SK-N-SH (cell line): Measurements from ENCODE around the gene LTBP2. TPM values are rescaled to one million over a fixed set of nuclear protein-coding genes. Genes with fewer than 3 reads are reported as not detected.

ENCODE experiments used
- CTCF ChIA-PET: fragments of 300-600, 350-600 bp; formaldehyde crosslinking; extraction: SDS; loops from one replicate; lab custom pipeline; 2021; lab: Yijun Ruan, JAX
- POLR2A ChIA-PET: fragments of 350-600 bp; sonication (Branson Sonifier 250); formaldehyde crosslinking; extraction: SDS; loops from one replicate; lab custom pipeline; 2020; ENCODE audit warnings: antibody characterized with exemption, inconsistent platforms; lab: Yijun Ruan, JAX
- DNase-seq: peaks from one replicate; pipeline ENCODE4 v3.0.0; 2012
- H2AFZ ChIP-seq: fragments of 200-600 bp; sonication (generic); 2 replicates; pipeline ENCODE4 v1.8.1; 2016; ENCODE audit warnings: antibody characterized with exemption, mild to moderate bottlenecking, low read depth
- H3F3A ChIP-seq: fragments of 200-600 bp; sonication (generic); replicated peaks from 2 replicates; pipeline ENCODE3; 2016; ENCODE audit warnings: antibody characterized with exemption, mild to moderate bottlenecking; ENCODE audit not compliant: insufficient read depth
- H3K27ac ChIP-seq, 2 experiments: fragments of 200-500 bp in 1 of 2; fragments of 200-600 bp in 1 of 2; sonication (Bioruptor generic) in 1 of 2; sonication (generic), shearing (Covaris generic) in 1 of 2; 2 replicates each; pipeline versions ENCODE4 v1.5.1 to v1.6.1; 2014 to 2016; ENCODE audit warnings: low read depth in 2 of 2, inconsistent platforms in 1 of 2, low read length in 1 of 2, mild to moderate bottlenecking in 1 of 2, mixed read lengths in 1 of 2
- H3K27me3 ChIP-seq: fragments of 200-600 bp; sonication (generic), shearing (Covaris generic); 2 replicates; pipeline ENCODE4 v1.6.1; 2016; ENCODE audit warnings: mixed run types; ENCODE audit not compliant: insufficient read depth
- H3K36me3 ChIP-seq, 2 experiments: fragments of 200-500 bp in 1 of 2; fragments of 200-600 bp in 1 of 2; sonication (Bioruptor generic) in 1 of 2; sonication (generic) in 1 of 2; replicated peaks in 1 of 2; 2 replicates each; pipeline versions ENCODE3 to v1.5.1; 2014 to 2016; ENCODE audit warnings: low read length in 1 of 2, mild to moderate bottlenecking in 1 of 2; ENCODE audit not compliant: insufficient read depth in 2 of 2, control insufficient read depth in 1 of 2
- H3K4me1 ChIP-seq, 2 experiments: fragments of 200-500 bp in 1 of 2; fragments of 200-600 bp in 1 of 2; sonication (Bioruptor generic) in 1 of 2; sonication (generic), shearing (Covaris generic) in 1 of 2; 2 replicates each; pipeline versions ENCODE4 v1.5.1 to v1.6.1; 2014 to 2016; ENCODE audit warnings: low read depth in 1 of 2, low read length in 1 of 2, mixed run types in 1 of 2; ENCODE audit not compliant: insufficient read depth in 2 of 2, control insufficient read depth in 1 of 2
- H3K4me2 ChIP-seq: fragments of 200-600 bp; sonication (generic), shearing (Covaris generic); 2 replicates; pipeline ENCODE4 v1.6.1; 2017; ENCODE audit warnings: mixed run types
- H3K4me3 ChIP-seq, 2 experiments: fragments of 200-500 bp in 1 of 2; fragments of 200-600 bp in 1 of 2; sonication (Bioruptor generic) in 1 of 2; sonication (generic), shearing (Covaris generic) in 1 of 2; 2 replicates each; pipeline versions ENCODE4 v1.5.1 to v1.8.1; 2014 to 2016; ENCODE audit warnings: low read depth in 2 of 2, inconsistent platforms in 1 of 2, low read length in 1 of 2, mild to moderate bottlenecking in 1 of 2, mixed read lengths in 1 of 2, moderate library complexity in 1 of 2
- H3K79me2 ChIP-seq: fragments of 200-600 bp; sonication (generic); 2 replicates; pipeline ENCODE4 v1.8.1; 2017; ENCODE audit warnings: mild to moderate bottlenecking; ENCODE audit not compliant: insufficient read depth
- H3K9ac ChIP-seq: fragments of 200-600 bp; sonication (generic); 2 replicates; pipeline ENCODE4 v1.6.1; 2017; ENCODE audit warnings: mixed run types
- H3K9me2 ChIP-seq: fragments of 200-600 bp; sonication (generic); 2 replicates; pipeline ENCODE4 v1.6.1; 2017; ENCODE audit warnings: mixed run types
- H3K9me3 ChIP-seq: fragments of 200-600 bp; sonication (generic); 2 replicates; pipeline ENCODE4 v1.6.1; 2017; ENCODE audit warnings: mixed run types, mild to moderate bottlenecking, moderate library complexity
- H4K20me1 ChIP-seq: fragments of 200-600 bp; sonication (generic); 2 replicates; pipeline ENCODE4 v1.6.1; 2017; ENCODE audit warnings: mild to moderate bottlenecking, mixed run types; ENCODE audit not compliant: insufficient read depth
- CHD2 ChIP-seq: fragments of 150-350 bp; IDR thresholded peaks from 2 replicates; pipeline ENCODE4 v1.6.1; 2018; ENCODE audit warnings: low read length; ENCODE audit not compliant: partially characterized antibody
- ELF1 ChIP-seq: IDR thresholded peaks from 2 replicates; pipeline ENCODE4 v1.4.0; 2012
- JUND ChIP-seq: IDR thresholded peaks from 2 replicates; pipeline ENCODE4 v1.4.0; 2012
- MEF2A ChIP-seq: IDR thresholded peaks from 2 replicates; pipeline ENCODE4 v1.4.0; 2012; ENCODE audit warnings: low read depth, borderline replicate concordance
- NRF1 ChIP-seq: IDR thresholded peaks from 2 replicates; pipeline ENCODE4 v1.6.1; 2012; ENCODE audit warnings: low read depth, mild to moderate bottlenecking, low read length
- RCOR1 ChIP-seq: fragments of 150-350 bp; IDR thresholded peaks from 2 replicates; pipeline ENCODE4 v1.6.1; 2017; ENCODE audit warnings: antibody characterized with exemption, low read length
- REST ChIP-seq: IDR thresholded peaks from 2 replicates; pipeline ENCODE4 v1.6.1; 2012; ENCODE audit warnings: mild to moderate bottlenecking, low read depth, low read length, moderate library complexity
- RFX5 ChIP-seq: IDR thresholded peaks from 2 replicates; pipeline ENCODE4 v1.6.1; 2012; ENCODE audit warnings: mild to moderate bottlenecking, improper control_type of control experiment, low read length
- RXRA ChIP-seq: IDR thresholded peaks from 2 replicates; pipeline ENCODE4 v1.4.0; 2012; ENCODE audit warnings: low read depth, mild to moderate bottlenecking, borderline replicate concordance
- TAF1 ChIP-seq: IDR thresholded peaks from 2 replicates; pipeline ENCODE4 v1.6.1; 2012; ENCODE audit warnings: low read depth, mild to moderate bottlenecking, low read length, moderate library complexity, borderline replicate concordance
- ZBTB33 ChIP-seq: IDR thresholded peaks from 2 replicates; pipeline ENCODE4 v1.4.0; 2012; ENCODE audit warnings: low read depth, borderline replicate concordance
- WGBS: methylation state at CpG from one replicate; pipeline ENCODE4 v1.1.6; 2017; ENCODE audit warnings: low lambda C conversion rate; 5-methylcytosine and 5-hydroxymethylcytosine counted together
- polyA plus RNA-seq, 3 experiments: library from polyadenylated mRNA; depleted of rRNA; stranded (reverse); fragments of >200 nt; gene quantifications; 2 replicates each; pipeline ENCODE4 v1.2.3, GENCODE V29; 2012
- TF ChIP-seq, protein P1 (sequence below): fragments of 150-350 bp; IDR thresholded peaks from 2 replicates; pipeline ENCODE4 v1.6.1; 2017; ENCODE audit warnings: antibody characterized with exemption, low read length, low read depth, borderline replicate concordance
- TF ChIP-seq, protein P2 (sequence below): IDR thresholded peaks from 2 replicates; pipeline ENCODE4 v1.4.0; 2012; ENCODE audit warnings: low read depth, borderline replicate concordance
- TF ChIP-seq, protein P3 (sequence below): fragments of 200-600 bp; sonication (generic); IDR thresholded peaks from 2 replicates; pipeline ENCODE4 v1.6.1; 2017; ENCODE audit warnings: antibody characterized with exemption, mild to moderate bottlenecking, moderate library complexity

LTBP2 gene
- polyA plus RNA-seq, 1 of the 3 experiments (the other 2 are of a cell fraction), result 58.8 TPM

DNA sequence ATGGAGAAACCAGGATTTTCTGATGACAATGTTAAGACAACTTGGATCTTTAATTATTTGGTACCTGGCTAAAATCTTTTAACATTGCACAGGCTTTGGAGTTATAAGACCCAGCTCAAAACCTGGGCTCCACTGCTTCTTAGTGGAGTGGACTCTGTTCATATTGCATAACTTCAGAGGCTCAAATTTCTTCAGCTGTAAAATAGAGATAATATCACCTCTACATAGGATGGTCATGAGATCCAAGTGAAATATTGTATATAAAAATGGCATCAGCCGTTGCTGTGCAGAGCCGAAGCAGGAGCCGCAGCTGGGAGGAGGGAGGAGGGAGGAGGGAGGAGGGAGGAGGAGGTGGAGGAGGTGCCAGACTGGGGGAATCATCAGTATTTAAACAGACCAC, 129.5 kb downstream of the LTBP2 start:
- ChIA-PET CTCF (interaction anchor here (0.8 to 10.1 kb wide), 3 partner anchors 18 to 157 kb away, joined by 3 to 249 read pairs (median 3); no protein-coding TSS in a partner anchor), POLR2A (no interaction called here)
- DNase-seq, result no peak
- Histone ChIP-seq H3K79me2 (peaks cover 7% of the 10 kb centered on the region), H3K4me3 (no peak overlapping the region), H3K9me3 (no peaks in the 10 kb centered on the region), H3K9me2 (no peaks in the 10 kb centered on the region), H3K27me3 (no peaks in the 10 kb centered on the region), H3K27ac (no peak overlapping the region), H3K4me2 (no peak overlapping the region), H3F3A (peaks cover 2% of the 10 kb centered on the region), H3K4me1 (peaks cover 0 to 5% of the 10 kb centered on the region in 2 experiments; a peak in 1 of 4 replicates), H3K36me3 (peaks cover 32 to 56% of the 10 kb centered on the region in 2 experiments), H2AFZ (no peak overlapping the region), H3K9ac (no peak overlapping the region), H4K20me1 (no peaks in the 10 kb centered on the region)
- WGBS, result 83% methylated on average over 3 of the region's 3 CpGs
- TF ChIP-seq REST (no peak), JUND (no peak), ZBTB33 (no peak), RCOR1 (no peak), TAF1 (no peak), NRF1 (no peak), CHD2 (no peak), MEF2A (no peak), ELF1 (no peak), RXRA (no peak), RFX5 (no peak)
- TF ChIP-seq, protein P1, sequence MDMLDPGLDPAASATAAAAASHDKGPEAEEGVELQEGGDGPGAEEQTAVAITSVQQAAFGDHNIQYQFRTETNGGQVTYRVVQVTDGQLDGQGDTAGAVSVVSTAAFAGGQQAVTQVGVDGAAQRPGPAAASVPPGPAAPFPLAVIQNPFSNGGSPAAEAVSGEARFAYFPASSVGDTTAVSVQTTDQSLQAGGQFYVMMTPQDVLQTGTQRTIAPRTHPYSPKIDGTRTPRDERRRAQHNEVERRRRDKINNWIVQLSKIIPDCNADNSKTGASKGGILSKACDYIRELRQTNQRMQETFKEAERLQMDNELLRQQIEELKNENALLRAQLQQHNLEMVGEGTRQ, result no peak
- TF ChIP-seq, protein P2, sequence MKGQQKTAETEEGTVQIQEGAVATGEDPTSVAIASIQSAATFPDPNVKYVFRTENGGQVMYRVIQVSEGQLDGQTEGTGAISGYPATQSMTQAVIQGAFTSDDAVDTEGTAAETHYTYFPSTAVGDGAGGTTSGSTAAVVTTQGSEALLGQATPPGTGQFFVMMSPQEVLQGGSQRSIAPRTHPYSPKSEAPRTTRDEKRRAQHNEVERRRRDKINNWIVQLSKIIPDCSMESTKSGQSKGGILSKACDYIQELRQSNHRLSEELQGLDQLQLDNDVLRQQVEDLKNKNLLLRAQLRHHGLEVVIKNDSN, result no peak
- TF ChIP-seq, protein P3, sequence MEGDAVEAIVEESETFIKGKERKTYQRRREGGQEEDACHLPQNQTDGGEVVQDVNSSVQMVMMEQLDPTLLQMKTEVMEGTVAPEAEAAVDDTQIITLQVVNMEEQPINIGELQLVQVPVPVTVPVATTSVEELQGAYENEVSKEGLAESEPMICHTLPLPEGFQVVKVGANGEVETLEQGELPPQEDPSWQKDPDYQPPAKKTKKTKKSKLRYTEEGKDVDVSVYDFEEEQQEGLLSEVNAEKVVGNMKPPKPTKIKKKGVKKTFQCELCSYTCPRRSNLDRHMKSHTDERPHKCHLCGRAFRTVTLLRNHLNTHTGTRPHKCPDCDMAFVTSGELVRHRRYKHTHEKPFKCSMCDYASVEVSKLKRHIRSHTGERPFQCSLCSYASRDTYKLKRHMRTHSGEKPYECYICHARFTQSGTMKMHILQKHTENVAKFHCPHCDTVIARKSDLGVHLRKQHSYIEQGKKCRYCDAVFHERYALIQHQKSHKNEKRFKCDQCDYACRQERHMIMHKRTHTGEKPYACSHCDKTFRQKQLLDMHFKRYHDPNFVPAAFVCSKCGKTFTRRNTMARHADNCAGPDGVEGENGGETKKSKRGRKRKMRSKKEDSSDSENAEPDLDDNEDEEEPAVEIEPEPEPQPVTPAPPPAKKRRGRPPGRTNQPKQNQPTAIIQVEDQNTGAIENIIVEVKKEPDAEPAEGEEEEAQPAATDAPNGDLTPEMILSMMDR, result no peak
